Mesendoderm (in vitro differentiated cells): ENCODE measurements around the gene LSM4.
A peak's percentile ranks its signal among the peaks of the same experiment; 100 is the strongest.

Experiments used
- DNase-seq: peaks from one replicate; pipeline ENCODE4 v3.0.0; 2013
- H2AK5ac ChIP-seq: 2 replicates; pipeline ENCODE4 v1.6.1; 2013; ENCODE audit warnings: low read length, inconsistent platforms
- H2BK120ac ChIP-seq: 2 replicates; pipeline ENCODE4 v1.6.1; 2013; ENCODE audit warnings: low read depth, mild to moderate bottlenecking, low read length, moderate library complexity, mixed read lengths
- H2BK15ac ChIP-seq: replicated peaks from 2 replicates; pipeline ENCODE4 v1.6.1; 2013; ENCODE audit warnings: low read depth, mild to moderate bottlenecking, moderate library complexity
- H2BK5ac ChIP-seq: 2 replicates; pipeline ENCODE4 v1.6.1; 2013; ENCODE audit warnings: low read length, inconsistent platforms
- H3K18ac ChIP-seq: 2 replicates; pipeline ENCODE4 v1.6.1; 2013; ENCODE audit warnings: mild to moderate bottlenecking, low read length, mixed read lengths
- H3K23ac ChIP-seq: one replicate; pipeline ENCODE4 v1.6.1; 2013; ENCODE audit warnings: low read length
- H3K27ac ChIP-seq: 2 replicates; pipeline ENCODE4 v1.5.1; 2013; ENCODE audit warnings: low read depth, mild to moderate bottlenecking, inconsistent platforms, low read length, moderate library complexity
- H3K27me3 ChIP-seq: 2 replicates; pipeline ENCODE4 v1.6.1; 2013; ENCODE audit warnings: low read length, control low read depth, mild to moderate bottlenecking, inconsistent platforms; ENCODE audit not compliant: insufficient read depth, poor library complexity
- H3K36me3 ChIP-seq: 2 replicates; pipeline ENCODE4 v1.6.1; 2013; ENCODE audit warnings: low read length, inconsistent platforms; ENCODE audit not compliant: control insufficient read depth, insufficient read depth
- H3K4ac ChIP-seq: one replicate; pipeline ENCODE4 v1.6.1; 2013; ENCODE audit warnings: low read depth, mild to moderate bottlenecking, low read length, moderate library complexity
- H3K4me1 ChIP-seq: 2 replicates; pipeline ENCODE4 v1.6.1; 2013; ENCODE audit warnings: low read depth, low read length, inconsistent platforms; ENCODE audit not compliant: control insufficient read depth
- H3K4me2 ChIP-seq: 2 replicates; pipeline ENCODE4 v1.6.1; 2013; ENCODE audit warnings: low read length
- H3K4me3 ChIP-seq: 2 replicates; pipeline ENCODE4 v1.5.1; 2013; ENCODE audit warnings: mild to moderate bottlenecking, low read length
- H3K56ac ChIP-seq: one replicate; pipeline ENCODE4 v1.6.1; 2013; ENCODE audit warnings: low read length
- H3K79me1 ChIP-seq: 2 replicates; pipeline ENCODE4 v1.6.1; 2013; ENCODE audit warnings: low read length, inconsistent platforms
- H3K79me2 ChIP-seq: 2 replicates; pipeline ENCODE4 v1.6.1; 2013; ENCODE audit warnings: mild to moderate bottlenecking, low read length; ENCODE audit not compliant: control insufficient read depth, insufficient read depth
- H3K9ac ChIP-seq: 2 replicates; pipeline ENCODE4 v1.6.1; 2013; ENCODE audit warnings: low read length, inconsistent platforms
- H4K5ac ChIP-seq: one replicate; pipeline ENCODE4 v1.6.1; 2013; ENCODE audit warnings: low read length
- H4K8ac ChIP-seq: one replicate; pipeline ENCODE4 v1.6.1; 2013; ENCODE audit warnings: low read depth, mild to moderate bottlenecking, control low read depth, low read length, moderate library complexity
- WGBS: extraction: QIAGEN DNeasy Blood & Tissue Kit; methylation state at CpG from one replicate; pipeline ENCODE4 v1.1.7; 2013; ENCODE audit warnings: low lambda C conversion rate, missing lambda C conversion rate; ENCODE audit not compliant: insufficient coverage; ENCODE audit errors: extremely low coverage; 5-methylcytosine and 5-hydroxymethylcytosine counted together

Gene LSM4

GRCh38 chr19:18308051-18308947 lies 14.6 kb downstream of the LSM4 start:
- Histone ChIP-seq H4K5ac (no peak overlapping the region), H3K9ac (no peak overlapping the region), H2BK5ac (no peak overlapping the region), H3K4ac (no peak overlapping the region), H2AK5ac (no peak overlapping the region), H2BK120ac (no peak overlapping the region), H3K79me1 (peaks cover 3% of the 10 kb centered on the region), H4K8ac (no peak overlapping the region), H3K4me3 (no peak overlapping the region), H3K36me3 (peaks cover 11% of the 10 kb centered on the region), H3K23ac (no peak overlapping the region), H3K56ac (no peak overlapping the region), H3K27me3 (no peaks in the 10 kb centered on the region), H3K4me2 (no peak overlapping the region), H3K79me2 (no peaks in the 10 kb centered on the region), H3K18ac (no peak overlapping the region), H2BK15ac (no peak overlapping the region), H3K4me1 (peaks cover 2% of the 10 kb centered on the region), H3K27ac (no peak overlapping the region)
- WGBS = no CpG with 5 or more reads among the region's 20 CpGs
- no peak for DNase-seq

GRCh38 chr19:18307271-18307681 lies 15.6 kb downstream of the LSM4 start:
- Histone ChIP-seq H3K27ac (no peak overlapping the region), H2BK120ac (no peak overlapping the region), H3K23ac (no peak overlapping the region), H2BK15ac (no peak overlapping the region), H4K8ac (no peak overlapping the region), H3K9ac (no peak overlapping the region), H3K27me3 (no peaks in the 10 kb centered on the region), H3K79me2 (no peaks in the 10 kb centered on the region), H3K79me1 (peaks cover under 1% of the 10 kb centered on the region), H3K4ac (no peak overlapping the region), H3K4me1 (peaks cover 2% of the 10 kb centered on the region), H3K18ac (no peak overlapping the region), H3K36me3 (peaks cover 9% of the 10 kb centered on the region), H3K4me3 (no peak overlapping the region), H3K4me2 (no peak overlapping the region), H2BK5ac (no peak overlapping the region), H3K56ac (no peak overlapping the region), H4K5ac (no peak overlapping the region), H2AK5ac (no peak overlapping the region)
- no peak for DNase-seq
- WGBS = no CpG with 5 or more reads among the region's 19 CpGs

- Histone ChIP-seq H3K27ac (no peak overlapping the region), H2AK5ac (no peak overlapping the region)
Observed at GRCh38 chr19:18306888-18307260, 16.0 kb downstream of the LSM4 start.

GRCh38 chr19:18306209-18306887 lies 16.5 kb downstream of the LSM4 start:
- Histone ChIP-seq H3K9ac (no peak overlapping the region), H3K27me3 (no peaks in the 10 kb centered on the region), H3K4me3 (no peak overlapping the region), H3K36me3 (peaks cover 6% of the 10 kb centered on the region), H2BK15ac (no peak overlapping the region), H3K79me2 (no peaks in the 10 kb centered on the region), H3K4me1 (peaks cover 2% of the 10 kb centered on the region), H3K4ac (no peak overlapping the region), H3K27ac (no peak overlapping the region), H2BK5ac (no peak overlapping the region), H3K79me1 (no peaks in the 10 kb centered on the region), H4K5ac (no peak overlapping the region), H2BK120ac (no peak overlapping the region), H3K23ac (no peak overlapping the region), H2AK5ac (no peak overlapping the region), H3K4me2 (no peak overlapping the region), H4K8ac (no peak overlapping the region), H3K18ac (no peak overlapping the region), H3K56ac (no peak overlapping the region)
- no peak for DNase-seq
- no CpG with 5 or more reads among the region's 26 CpGs for WGBS

More at GRCh38 chr19:18306888-18307260, 16.0 kb downstream of the LSM4 start:
- no peak overlapping the region for H3K18ac ChIP-seq
- H3K4me3 ChIP-seq = no peak overlapping the region
- H3K9ac ChIP-seq = no peak overlapping the region
- no peak for DNase-seq
- no peak overlapping the region for H3K56ac ChIP-seq
- H4K8ac ChIP-seq = no peak overlapping the region
- H3K79me2 ChIP-seq = no peaks in the 10 kb centered on the region
- H3K36me3 ChIP-seq = peaks cover 7% of the 10 kb centered on the region
- no peaks in the 10 kb centered on the region for H3K27me3 ChIP-seq
- H3K4ac ChIP-seq = no peak overlapping the region
- no peak overlapping the region for H2BK5ac ChIP-seq
- H3K4me2 ChIP-seq = no peak overlapping the region
- H2BK15ac ChIP-seq = no peak overlapping the region
- H3K79me1 ChIP-seq = no peaks in the 10 kb centered on the region
- no peak overlapping the region for H3K23ac ChIP-seq
- peaks cover 2% of the 10 kb centered on the region for H3K4me1 ChIP-seq
- no CpG with 5 or more reads among the region's 14 CpGs for WGBS
- no peak overlapping the region for H2BK120ac ChIP-seq
- H4K5ac ChIP-seq = no peak overlapping the region

GRCh38 chr19:18304458-18305310 lies 18.2 kb downstream of the LSM4 start:
- Histone ChIP-seq H4K5ac (no peak overlapping the region), H3K4me3 (no peak overlapping the region), H2BK5ac (peak overlapping the region; percentile 82), H3K56ac (peak overlapping the region; percentile 88), H3K27me3 (no peaks in the 10 kb centered on the region), H3K79me2 (no peaks in the 10 kb centered on the region), H3K23ac (no peak overlapping the region), H2BK15ac (no peak overlapping the region), H3K79me1 (no peaks in the 10 kb centered on the region), H2BK120ac (peak overlapping the region; percentile 84), H2AK5ac (no peak overlapping the region), H3K27ac (peak overlapping the region; percentile 97), H3K9ac (peak overlapping the region; percentile 74), H3K36me3 (peaks cover 4% of the 10 kb centered on the region), H4K8ac (no peak overlapping the region), H3K4me2 (peak overlapping the region; percentile 16), H3K18ac (peak overlapping the region; percentile 84), H3K4ac (peak overlapping the region; percentile 92), H3K4me1 (peaks cover 2% of the 10 kb centered on the region)
- DNase-seq = peak; percentile 86
- no CpG with 5 or more reads among the region's 29 CpGs for WGBS
